Neural cell (in vitro differentiated cells): Measurements from ENCODE around the gene ST6GALNAC3. TPM values are rescaled to one million over a fixed set of nuclear protein-coding genes. Genes with fewer than 3 reads are reported as not detected.

Source experiments
- H2AFZ ChIP-seq: fragments of 200-600, 300-800 bp; sonication (generic), shearing (Covaris generic); 2 replicates; pipeline ENCODE4 v1.6.0; 2014; ENCODE audit warnings: low read depth, mild to moderate bottlenecking, antibody characterized with exemption, low read length, moderate library complexity
- H3F3A ChIP-seq: fragments of 200-600 bp; shearing (Covaris generic); 2 replicates; pipeline ENCODE4 v1.6.1; 2016; ENCODE audit warnings: mild to moderate bottlenecking, moderate library complexity, mixed read lengths, antibody characterized with exemption, low read length; ENCODE audit not compliant: insufficient read depth, poor library complexity, severe bottlenecking
- H3K27ac ChIP-seq: fragments of 200-600, 300-800 bp; sonication (generic), shearing (Covaris generic); 2 replicates; pipeline ENCODE4 v1.5.1; 2014; ENCODE audit warnings: mild to moderate bottlenecking, low read length, moderate library complexity
- H3K27me3 ChIP-seq: fragments of 300-800, 200-600 bp; sonication (generic), shearing (Covaris generic); 2 replicates; pipeline ENCODE4 v1.6.0; 2014; ENCODE audit warnings: mild to moderate bottlenecking, low read depth, low read length, moderate library complexity; ENCODE audit not compliant: insufficient read depth
- H3K36me3 ChIP-seq: fragments of 300-800, 200-600 bp; sonication (generic), shearing (Covaris generic); 2 replicates; pipeline ENCODE4 v1.5.1; 2014; ENCODE audit warnings: mild to moderate bottlenecking, antibody characterized with exemption, low read length, moderate library complexity; ENCODE audit not compliant: insufficient read depth
- H3K4me2 ChIP-seq: fragments of 300-800, 200-600 bp; sonication (generic), shearing (Covaris generic); 2 replicates; pipeline ENCODE4 v1.6.0; 2014; ENCODE audit warnings: mild to moderate bottlenecking, low read length
- H3K4me3 ChIP-seq: fragments of 300-800, 200-600 bp; sonication (generic), shearing (Covaris generic); 2 replicates; pipeline ENCODE4 v1.5.1; 2014; ENCODE audit warnings: mild to moderate bottlenecking, low read length, moderate library complexity
- H3K79me2 ChIP-seq: fragments of 200-600 bp; shearing (Covaris generic); replicated peaks from 2 replicates; pipeline ENCODE4 v1.6.0; 2014; ENCODE audit warnings: mild to moderate bottlenecking, low read length, moderate library complexity; ENCODE audit not compliant: insufficient read depth
- H3K9ac ChIP-seq: fragments of 300-800, 200-600 bp; sonication (generic), shearing (Covaris generic); 2 replicates; pipeline ENCODE4 v1.6.1; 2016; ENCODE audit warnings: mild to moderate bottlenecking, low read length, mixed read lengths
- H3K9me2 ChIP-seq: fragments of 200-600 bp; shearing (Covaris generic); 2 replicates; pipeline ENCODE4 v1.6.1; 2016; ENCODE audit warnings: mild to moderate bottlenecking, low read length, mixed read lengths; ENCODE audit not compliant: insufficient read depth
- H3K9me3 ChIP-seq: fragments of 200-600, 300-800 bp; sonication (generic), shearing (Covaris generic); 2 replicates; pipeline ENCODE4 v1.6.1; 2016; ENCODE audit warnings: mild to moderate bottlenecking, mixed run types, low read length, moderate library complexity, mixed read lengths
- H4K20me1 ChIP-seq: fragments of 200-600 bp; shearing (Covaris generic); 2 replicates; pipeline ENCODE4 v1.6.1; 2016; ENCODE audit warnings: mild to moderate bottlenecking, mixed run types; ENCODE audit not compliant: insufficient read depth
- CTCF ChIP-seq: fragments of 450-650 bp; IDR thresholded peaks from 2 replicates; pipeline ENCODE4 v1.5.1; 2014; ENCODE audit warnings: antibody characterized with exemption, mild to moderate bottlenecking, moderate library complexity; ENCODE audit not compliant: poor library complexity, severe bottlenecking
- EP300 ChIP-seq: fragments of 450-650 bp; conservative IDR thresholded peaks from 2 replicates; pipeline ENCODE4 v1.6.1; 2014; ENCODE audit warnings: antibody characterized with exemption, mild to moderate bottlenecking, moderate library complexity; ENCODE audit not compliant: poor library complexity, severe bottlenecking
- EZH2 ChIP-seq: fragments of 200-600, 300-800 bp; shearing (Covaris generic), sonication (generic); IDR thresholded peaks from 2 replicates; pipeline ENCODE4 v1.6.1; 2014; ENCODE audit warnings: antibody characterized with exemption, low read length, borderline replicate concordance, mild to moderate bottlenecking; ENCODE audit not compliant: insufficient read depth, poor library complexity, severe bottlenecking
- MXI1 ChIP-seq: fragments of 450-650 bp; conservative IDR thresholded peaks from 2 replicates; pipeline ENCODE4 v1.6.1; 2014; ENCODE audit warnings: antibody characterized with exemption, mild to moderate bottlenecking; ENCODE audit not compliant: poor library complexity, severe bottlenecking
- POLR2AphosphoS5 ChIP-seq: IDR thresholded peaks from 2 replicates; pipeline ENCODE4 v1.6.1; 2012
- RAD21 ChIP-seq: fragments of 450-650 bp; conservative IDR thresholded peaks from 2 replicates; pipeline ENCODE4 v1.6.1; 2014; ENCODE audit warnings: antibody characterized with exemption, mild to moderate bottlenecking, moderate library complexity
- REST ChIP-seq: IDR thresholded peaks from 2 replicates; pipeline ENCODE4 v1.6.1; 2012; ENCODE audit warnings: borderline replicate concordance
- SMC3 ChIP-seq: fragments of 450-650 bp; conservative IDR thresholded peaks from 2 replicates; pipeline ENCODE4 v1.6.1; 2014; ENCODE audit warnings: antibody characterized with exemption, mild to moderate bottlenecking, moderate library complexity; ENCODE audit not compliant: poor library complexity
- TAF1 ChIP-seq: IDR thresholded peaks from 2 replicates; pipeline ENCODE4 v1.6.1; 2012; ENCODE audit warnings: low read depth
- polyA plus RNA-seq: library from polyadenylated mRNA; depleted of rRNA; stranded (reverse); fragments of >200 nt; gene quantifications from 2 replicates; pipeline ENCODE4 v1.2.3, GENCODE V29; 2014

Gene ST6GALNAC3
- polyA plus RNA-seq, 1 donor from 2014 or later, result 3.6 TPM

- Histone ChIP-seq H3K79me2 (no peaks in the 10 kb centered on the region), H3K36me3 (no peaks in the 10 kb centered on the region), H2AFZ (no peak overlapping the region), H3K9me2 (no peaks in the 10 kb centered on the region), H3K4me2 (no peak overlapping the region), H3K9ac (no peak overlapping the region), H3K27ac (no peak overlapping the region), H3F3A (peaks cover 3% of the 10 kb centered on the region), H3K4me3 (no peak overlapping the region), H3K9me3 (no peaks in the 10 kb centered on the region), H3K27me3 (no peaks in the 10 kb centered on the region), H4K20me1 (no peaks in the 10 kb centered on the region)
- TF ChIP-seq EZH2 (no peak), POLR2AphosphoS5 (no peak), TAF1 (no peak), REST (no peak), MXI1 (no peak), SMC3 (no peak), RAD21 (no peak), CTCF (no peak), EP300 (no peak)
Measured at GRCh38 chr1:76259270-76259669, 184.7 kb downstream of the ST6GALNAC3 start.

- no peaks in the 10 kb centered on the region for H3K9me2 ChIP-seq
- no peaks in the 10 kb centered on the region for H3K27me3 ChIP-seq
- H3K27ac ChIP-seq, result no peak overlapping the region
- no peak overlapping the region for H3K4me2 ChIP-seq
- no peak overlapping the region for H3K4me3 ChIP-seq
- H3K9ac ChIP-seq, result no peak overlapping the region
- H3K79me2 ChIP-seq, result no peaks in the 10 kb centered on the region
- H3K9me3 ChIP-seq, result no peaks in the 10 kb centered on the region
- TF ChIP-seq POLR2AphosphoS5 (no peak), EZH2 (no peak), REST (no peak), MXI1 (no peak), CTCF (no peak), EP300 (no peak), SMC3 (no peak), TAF1 (no peak), RAD21 (no peak)
- H3F3A ChIP-seq, result peaks cover 3% of the 10 kb centered on the region
- no peak overlapping the region for H2AFZ ChIP-seq
- no peaks in the 10 kb centered on the region for H3K36me3 ChIP-seq
- H4K20me1 ChIP-seq, result no peaks in the 10 kb centered on the region
Measured at GRCh38 chr1:76260279-76260678, 185.7 kb downstream of the ST6GALNAC3 start.
